NT2/D1 (cell line): ENCODE results near the gene FBXO10.

Experiments
- DNase-seq: peaks from one replicate; pipeline ENCODE4 v3.0.0-alpha.2; 2011; ENCODE audit warnings: low read depth, low spot score
- H3K27me3 ChIP-seq: 2 replicates; pipeline ENCODE4 v1.6.0; 2011; ENCODE audit warnings: mild to moderate bottlenecking; ENCODE audit not compliant: insufficient read length, insufficient read depth
- H3K36me3 ChIP-seq: 2 replicates; pipeline ENCODE4 v1.6.1; 2011; ENCODE audit warnings: mild to moderate bottlenecking, low read length, mixed read lengths; ENCODE audit not compliant: insufficient read depth, insufficient read length
- H3K4me1 ChIP-seq: 2 replicates; pipeline ENCODE4 v1.5.1; 2011; ENCODE audit not compliant: insufficient read depth, insufficient read length
- H3K4me3 ChIP-seq: 2 replicates; pipeline ENCODE4 v1.5.1; 2011; ENCODE audit warnings: low read depth; ENCODE audit not compliant: insufficient read length
- H3K9ac ChIP-seq: 2 replicates; pipeline ENCODE4 v1.6.0; 2011; ENCODE audit warnings: low read depth; ENCODE audit not compliant: insufficient read length
- H3K9me3 ChIP-seq: 2 replicates; pipeline ENCODE4 v1.5.1; 2011; ENCODE audit warnings: mild to moderate bottlenecking, low read length; ENCODE audit not compliant: insufficient read depth
- SUZ12 ChIP-seq: IDR thresholded peaks from 2 replicates; pipeline ENCODE4 v1.6.1; 2011; ENCODE audit not compliant: insufficient read length, insufficient read depth; ENCODE audit errors: extremely low read depth
- YY1 ChIP-seq: IDR thresholded peaks from 2 replicates; pipeline ENCODE4 v1.6.1; 2011; ENCODE audit not compliant: insufficient read length, insufficient read depth
- ZNF274 ChIP-seq: IDR thresholded peaks from 2 replicates; pipeline ENCODE4 v1.6.1; 2011; ENCODE audit warnings: mild to moderate bottlenecking, low read depth, low read length

The FBXO10 gene

GRCh38 chr9:37621273-37622121 is 45.3 kb upstream of the FBXO10 start:
- DNase-seq, result no peak
- H3K9me3 ChIP-seq, result no peaks in the 10 kb centered on the region

DNA sequence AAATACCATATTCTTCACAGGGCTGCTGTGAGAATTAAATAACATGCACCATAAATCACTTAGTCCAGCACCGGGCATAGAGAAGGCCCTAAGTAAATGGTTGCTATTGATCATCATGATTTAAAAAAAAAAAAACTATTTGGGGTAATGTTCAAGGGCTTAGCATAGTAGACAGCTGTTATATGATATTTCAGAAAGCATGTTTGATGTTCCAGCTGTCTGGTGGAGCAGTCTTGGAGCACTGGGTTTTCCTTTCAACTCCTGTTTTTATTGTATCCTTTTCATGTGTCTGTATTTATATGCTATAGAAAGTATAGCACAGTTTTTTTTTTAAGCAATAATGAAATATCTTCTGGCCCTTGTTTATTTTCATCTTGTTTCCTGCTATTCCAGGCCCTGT is 44.2 kb upstream of the FBXO10 start:
- H3K9me3 ChIP-seq, result no peaks in the 10 kb centered on the region
- no peaks in the 10 kb centered on the region for H3K4me1 ChIP-seq
- no peak for DNase-seq
- TF ChIP-seq ZNF274, result no peak
- no peak for TF ChIP-seq YY1
- no peak for TF ChIP-seq SUZ12
- no peaks in the 10 kb centered on the region for H3K36me3 ChIP-seq
- no peak overlapping the region for H3K9ac ChIP-seq
- H3K27me3 ChIP-seq, result no peaks in the 10 kb centered on the region
- H3K4me3 ChIP-seq, result no peak overlapping the region

More at GRCh38 chr9:37621273-37622121, 45.3 kb upstream of the FBXO10 start:
- TF ChIP-seq ZNF274 (no peak), YY1 (no peak), SUZ12 (no peak)
- no peaks in the 10 kb centered on the region for H3K36me3 ChIP-seq
- no peak overlapping the region for H3K9ac ChIP-seq
- H3K4me3 ChIP-seq, result no peak overlapping the region
- H3K4me1 ChIP-seq, result no peaks in the 10 kb centered on the region
- H3K27me3 ChIP-seq, result no peaks in the 10 kb centered on the region

DNA sequence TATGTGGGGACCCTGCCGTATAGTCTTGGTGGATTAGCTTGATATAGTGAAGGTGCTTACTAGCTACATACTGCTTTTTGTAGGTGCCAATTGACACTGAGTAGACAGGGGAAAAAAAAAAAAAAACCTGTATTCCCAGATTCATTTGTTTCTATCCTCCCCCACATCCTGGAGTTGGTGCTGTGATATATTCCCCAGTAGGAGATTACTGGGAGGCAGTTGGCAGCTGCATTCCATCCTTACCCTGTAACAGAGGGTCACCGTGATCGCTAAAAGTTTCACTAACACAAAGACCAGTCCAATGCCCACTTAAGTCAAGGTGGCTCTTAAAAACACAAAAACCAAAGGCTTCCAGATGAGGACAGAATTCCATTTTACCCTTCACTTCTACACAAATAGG is 43.6 kb upstream of the FBXO10 start:
- Histone ChIP-seq H3K9ac (no peak overlapping the region), H3K4me3 (no peak overlapping the region), H3K36me3 (no peaks in the 10 kb centered on the region), H3K27me3 (no peaks in the 10 kb centered on the region), H3K4me1 (no peaks in the 10 kb centered on the region), H3K9me3 (no peaks in the 10 kb centered on the region)
- DNase-seq, result no peak
- TF ChIP-seq SUZ12 (no peak), YY1 (no peak), ZNF274 (no peak)

- Histone ChIP-seq H3K27me3 (no peaks in the 10 kb centered on the region), H3K4me1 (no peaks in the 10 kb centered on the region), H3K9ac (no peak overlapping the region), H3K9me3 (no peaks in the 10 kb centered on the region), H3K36me3 (no peaks in the 10 kb centered on the region), H3K4me3 (no peak overlapping the region)
- no peak for DNase-seq
- TF ChIP-seq YY1 (no peak), ZNF274 (no peak), SUZ12 (no peak)
Observed at GRCh38 chr9:37618817-37619216, 42.6 kb upstream of the FBXO10 start.

- Histone ChIP-seq H3K27me3 (no peaks in the 10 kb centered on the region), H3K9ac (no peak overlapping the region)
- DNase-seq, result peak; percentile 6
Observed at GRCh38 chr9:37617832-37618231, 41.7 kb upstream of the FBXO10 start.

DNA sequence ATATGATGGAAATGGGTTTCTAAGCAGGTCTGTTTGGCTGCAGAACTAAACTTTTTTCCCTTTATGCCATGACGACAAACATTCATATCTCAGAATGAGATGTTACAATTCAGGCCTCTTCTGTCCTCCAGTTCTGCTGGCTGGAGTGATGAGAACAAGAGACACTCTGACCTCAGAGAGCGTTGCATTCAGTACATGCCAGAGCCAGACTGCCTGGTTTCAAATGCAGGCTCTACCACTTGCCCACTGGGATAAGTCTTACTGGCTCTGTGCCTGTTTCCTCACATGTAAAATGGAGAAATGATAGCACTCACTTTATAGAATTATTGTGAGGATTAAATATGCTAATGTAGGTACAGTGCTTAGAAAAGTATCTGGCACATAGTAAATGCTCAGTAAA is 41.0 kb upstream of the FBXO10 start:
- Histone ChIP-seq H3K9me3 (no peaks in the 10 kb centered on the region), H3K4me1 (no peaks in the 10 kb centered on the region), H3K27me3 (no peaks in the 10 kb centered on the region), H3K4me3 (no peak overlapping the region), H3K9ac (no peak overlapping the region), H3K36me3 (no peaks in the 10 kb centered on the region)
- TF ChIP-seq ZNF274, result no peak
- no peak for TF ChIP-seq SUZ12
- no peak for TF ChIP-seq YY1
- no peak for DNase-seq

More at GRCh38 chr9:37617832-37618231, 41.7 kb upstream of the FBXO10 start:
- no peak overlapping the region for H3K4me3 ChIP-seq
- no peaks in the 10 kb centered on the region for H3K9me3 ChIP-seq
- H3K36me3 ChIP-seq, result no peaks in the 10 kb centered on the region
- TF ChIP-seq ZNF274 (no peak), SUZ12 (no peak), YY1 (no peak)
- no peaks in the 10 kb centered on the region for H3K4me1 ChIP-seq

DNA sequence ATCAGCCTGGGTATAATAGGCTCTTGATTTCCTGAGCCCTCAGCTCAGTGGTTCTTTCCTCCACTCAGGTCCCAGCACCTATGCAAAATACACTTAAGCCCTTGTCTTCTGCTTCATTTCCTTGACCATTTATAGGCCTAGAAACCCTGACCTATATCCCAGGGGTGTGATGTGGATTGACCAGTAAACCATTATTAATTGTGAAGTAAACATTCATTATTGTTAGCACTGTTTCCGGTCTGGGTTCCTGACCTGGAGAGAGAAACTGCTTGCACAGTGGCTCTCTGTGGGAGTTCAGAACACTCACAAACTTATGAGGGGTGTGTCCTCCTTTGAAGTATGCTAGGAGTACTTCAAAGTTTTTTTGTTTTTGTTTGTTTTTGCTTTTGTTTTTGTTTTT is 35.8 kb upstream of the FBXO10 start:
- no peak overlapping the region for H3K4me3 ChIP-seq

More for the DNA sequence above, 35.8 kb upstream of the FBXO10 start:
- DNase-seq, result no peak
- Histone ChIP-seq H3K4me1 (no peaks in the 10 kb centered on the region), H3K36me3 (no peaks in the 10 kb centered on the region), H3K9me3 (no peaks in the 10 kb centered on the region), H3K9ac (no peak overlapping the region), H3K27me3 (no peaks in the 10 kb centered on the region)
- TF ChIP-seq YY1, result no peak
- TF ChIP-seq SUZ12, result no peak
- no peak for TF ChIP-seq ZNF274
